PC-9 (cell line): ENCODE data around the gene PCID2. TPM values are rescaled to one million over a fixed set of nuclear protein-coding genes. Genes with fewer than 3 reads are reported as not detected.

Source experiments
- BruUV-seq: library from RNA; stranded (reverse); fragments of 400-500 nt; replicated peaks from 2 replicates; lab custom pipeline; 2021; lab: Mats Ljungman, UMichigan
- CTCF ChIA-PET: fragments of 300-600 bp; sonication (Branson Sonifier 250); formaldehyde crosslinking; loops from one replicate; lab custom pipeline; 2022; ENCODE audit warnings: antibody characterized with exemption; lab: Charles Lee
- POLR2A ChIA-PET: fragments of 300-600 bp; sonication (Branson Sonifier 250); formaldehyde crosslinking; loops from one replicate; lab custom pipeline; 2022; ENCODE audit warnings: antibody characterized with exemption; ENCODE audit not compliant: unreplicated experiment; lab: Charles Lee
- DNase-seq, 2 experiments: peaks; one replicate each; pipeline versions ENCODE4 v3.0.0 to v3.0.0-alpha.2; 2015 to 2022; ENCODE audit warnings: mixed read lengths in 1 of 2
- H2AFZ ChIP-seq: fragments of 200-600 bp; sonication (generic); 2 replicates; pipeline ENCODE4 v1.8.1; 2017; ENCODE audit warnings: antibody characterized with exemption
- H3F3A ChIP-seq: fragments of 200-600 bp; sonication (generic); 2 replicates; pipeline ENCODE4 v1.8.1; 2017; ENCODE audit warnings: antibody characterized with exemption, mild to moderate bottlenecking, low read depth; ENCODE audit not compliant: insufficient read depth
- H3K27ac ChIP-seq: fragments of 200-600 bp; sonication (generic); 2 replicates; pipeline ENCODE4 v1.6.1; 2016; ENCODE audit warnings: mixed run types
- H3K27me3 ChIP-seq: fragments of 200-600 bp; sonication (generic); 2 replicates; pipeline ENCODE4 v1.6.1; 2016; ENCODE audit warnings: low read depth, mixed run types; ENCODE audit not compliant: insufficient read depth
- H3K36me3 ChIP-seq: fragments of 200-600 bp; sonication (generic); 2 replicates; pipeline ENCODE4 v1.6.1; 2016; ENCODE audit warnings: low read depth, mixed run types
- H3K4me1 ChIP-seq: fragments of 200-600 bp; sonication (generic); replicated peaks from 2 replicates; pipeline ENCODE4 v1.6.1; 2016; ENCODE audit warnings: mixed run types; ENCODE audit not compliant: insufficient read depth
- H3K4me2 ChIP-seq: fragments of 200-600 bp; sonication (generic); 2 replicates; pipeline ENCODE4 v1.6.1; 2017; ENCODE audit warnings: mixed run types
- H3K4me3 ChIP-seq: fragments of 200-600 bp; sonication (generic); 2 replicates; pipeline ENCODE4 v1.6.1; 2016; ENCODE audit warnings: mixed run types
- H3K79me2 ChIP-seq: fragments of 200-600 bp; sonication (generic); 2 replicates; pipeline ENCODE4 v1.6.1; 2017; ENCODE audit warnings: low read depth, mixed run types
- H3K9me2 ChIP-seq: fragments of 200-600 bp; sonication (generic); 2 replicates; pipeline ENCODE4 v1.8.1; 2017; ENCODE audit warnings: mild to moderate bottlenecking; ENCODE audit not compliant: insufficient read depth
- H3K9me3 ChIP-seq: fragments of 200-600 bp; sonication (generic); 2 replicates; pipeline ENCODE4 v1.8.1; 2016; ENCODE audit warnings: low read depth; ENCODE audit not compliant: insufficient read depth
- H4K20me1 ChIP-seq: fragments of 200-600 bp; sonication (generic); 2 replicates; pipeline ENCODE4 v1.8.1; 2017; ENCODE audit not compliant: insufficient read depth
- CTCF ChIP-seq: fragments of 200-600 bp; sonication (generic); conservative IDR thresholded peaks from 2 replicates; pipeline ENCODE4 v1.6.1; 2017; ENCODE audit warnings: mixed run types, antibody characterized with exemption, mild to moderate bottlenecking, moderate library complexity
- EZH2 ChIP-seq: fragments of 200-600 bp; sonication (generic); IDR thresholded peaks from 2 replicates; pipeline ENCODE4 v1.8.0; 2017; ENCODE audit warnings: antibody characterized with exemption, low read depth
- intact Hi-C: fragments of 100-400 bp; cut with micrococcal nuclease; formaldehyde crosslinking; loops from one replicate; pipeline ENCODE4 v1.10.0; 2022; ENCODE audit not compliant: unreplicated experiment
- total RNA-seq: library from RNA; stranded (reverse); gene quantifications from 2 replicates; pipeline ENCODE4 v1.2.3, GENCODE V29; 2021

The PCID2 gene
- total RNA-seq, 1 experiment from 2014 or later: 71.8 TPM

- CTCF ChIA-PET: no interaction called here
- no TSS peak for BruUV-seq
- Histone ChIP-seq H3F3A (no peaks in the 10 kb centered on the region), H3K27me3 (peaks cover 83% of the 10 kb centered on the region), H3K9me3 (no peaks in the 10 kb centered on the region), H4K20me1 (no peaks in the 10 kb centered on the region), H3K36me3 (no peaks in the 10 kb centered on the region), H3K27ac (no peak overlapping the region), H3K4me1 (no peaks in the 10 kb centered on the region), H3K4me2 (no peak overlapping the region), H3K4me3 (no peak overlapping the region), H2AFZ (no peak overlapping the region), H3K9me2 (no peaks in the 10 kb centered on the region), H3K79me2 (no peaks in the 10 kb centered on the region)
- intact Hi-C loops: no loop called here
- TF ChIP-seq EZH2: no peak
- no peak for TF ChIP-seq CTCF
- POLR2A ChIA-PET: no interaction called here
- no peak for DNase-seq
These were observed 68.9 kb downstream of the PCID2 start for GRCh38 chr13:113139577-113139976.

- Histone ChIP-seq H3K27me3 (peaks cover 83% of the 10 kb centered on the region), H3K79me2 (no peaks in the 10 kb centered on the region), H3K27ac (no peak overlapping the region), H3K36me3 (no peaks in the 10 kb centered on the region), H4K20me1 (no peaks in the 10 kb centered on the region), H3K4me1 (no peaks in the 10 kb centered on the region), H3K4me2 (no peak overlapping the region), H2AFZ (no peak overlapping the region), H3K9me2 (no peaks in the 10 kb centered on the region), H3K4me3 (no peak overlapping the region), H3K9me3 (0 out of 2 replicates have a peak, but pooled peaks cover 3% of the 10 kb centered on the region), H3F3A (no peaks in the 10 kb centered on the region)
- DNase-seq: no peak
- intact Hi-C loops: no loop called here
- no TSS peak for BruUV-seq
- ChIA-PET CTCF (no interaction called here), POLR2A (no interaction called here)
- TF ChIP-seq EZH2 (no peak), CTCF (no peak)
These were observed 69.5 kb downstream of the PCID2 start for GRCh38 chr13:113138792-113139551.

GRCh38 chr13:113137691-113138298, 70.7 kb downstream of the PCID2 start:
- no peak overlapping the region for H3K4me2 ChIP-seq
- no peaks in the 10 kb centered on the region for H4K20me1 ChIP-seq
- H2AFZ ChIP-seq: no peak overlapping the region
- no TSS peak for BruUV-seq
- ChIA-PET POLR2A (no interaction called here), CTCF (no interaction called here)
- H3F3A ChIP-seq: no peaks in the 10 kb centered on the region
- 0 out of 2 replicates have a peak, but pooled peaks cover 3% of the 10 kb centered on the region for H3K9me3 ChIP-seq
- no peak for DNase-seq
- no peak overlapping the region for H3K27ac ChIP-seq
- intact Hi-C loops: no loop called here
- H3K4me1 ChIP-seq: no peaks in the 10 kb centered on the region
- no peaks in the 10 kb centered on the region for H3K36me3 ChIP-seq
- no peaks in the 10 kb centered on the region for H3K79me2 ChIP-seq
- no peak overlapping the region for H3K4me3 ChIP-seq
- TF ChIP-seq EZH2: no peak
- TF ChIP-seq CTCF: no peak
- peaks cover 83% of the 10 kb centered on the region for H3K27me3 ChIP-seq
- no peaks in the 10 kb centered on the region for H3K9me2 ChIP-seq
